VCaP (cell line): ENCODE results near the gene KIRREL2.
"Not testable (repeated sequence)": the region's sequence is repeated elsewhere in the genome, so short reads cannot be mapped to it uniquely, and the experiment has no call there.

Source experiments
- H3K27ac ChIP-seq: fragments of 450-650 bp; 2 replicates; pipeline ENCODE4 v1.5.1; 2017
- TF ChIP-seq, protein P1 (sequence below): fragments of 450-650 bp; conservative IDR thresholded peaks from 2 replicates; pipeline ENCODE4 v1.5.1; 2017; ENCODE audit warnings: mild to moderate bottlenecking, moderate library complexity

Gene KIRREL2

DNA sequence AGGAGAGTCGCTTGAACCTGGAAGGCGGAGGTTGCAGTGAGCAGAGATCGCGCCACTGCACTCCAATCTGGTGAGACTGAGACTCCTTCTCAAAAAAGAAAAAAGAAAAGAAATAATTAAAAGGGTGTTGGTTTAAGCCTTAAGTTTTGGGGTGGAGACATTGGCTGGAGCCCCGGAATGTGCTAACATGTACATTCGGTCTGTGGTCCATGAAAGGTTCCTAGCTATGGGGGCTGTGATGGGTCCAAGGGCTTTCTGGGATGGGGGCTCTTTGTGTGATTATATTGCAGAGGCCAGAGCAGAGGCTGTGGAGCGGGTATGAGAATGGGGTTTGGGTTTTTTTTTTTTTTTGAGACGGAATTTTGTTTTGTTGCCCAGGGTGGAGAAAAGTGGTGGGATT is 29.2 kb downstream of the KIRREL2 start:
- TF ChIP-seq, protein P1, sequence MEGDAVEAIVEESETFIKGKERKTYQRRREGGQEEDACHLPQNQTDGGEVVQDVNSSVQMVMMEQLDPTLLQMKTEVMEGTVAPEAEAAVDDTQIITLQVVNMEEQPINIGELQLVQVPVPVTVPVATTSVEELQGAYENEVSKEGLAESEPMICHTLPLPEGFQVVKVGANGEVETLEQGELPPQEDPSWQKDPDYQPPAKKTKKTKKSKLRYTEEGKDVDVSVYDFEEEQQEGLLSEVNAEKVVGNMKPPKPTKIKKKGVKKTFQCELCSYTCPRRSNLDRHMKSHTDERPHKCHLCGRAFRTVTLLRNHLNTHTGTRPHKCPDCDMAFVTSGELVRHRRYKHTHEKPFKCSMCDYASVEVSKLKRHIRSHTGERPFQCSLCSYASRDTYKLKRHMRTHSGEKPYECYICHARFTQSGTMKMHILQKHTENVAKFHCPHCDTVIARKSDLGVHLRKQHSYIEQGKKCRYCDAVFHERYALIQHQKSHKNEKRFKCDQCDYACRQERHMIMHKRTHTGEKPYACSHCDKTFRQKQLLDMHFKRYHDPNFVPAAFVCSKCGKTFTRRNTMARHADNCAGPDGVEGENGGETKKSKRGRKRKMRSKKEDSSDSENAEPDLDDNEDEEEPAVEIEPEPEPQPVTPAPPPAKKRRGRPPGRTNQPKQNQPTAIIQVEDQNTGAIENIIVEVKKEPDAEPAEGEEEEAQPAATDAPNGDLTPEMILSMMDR, result no peak
- H3K27ac ChIP-seq, result no peak overlapping the region

DNA sequence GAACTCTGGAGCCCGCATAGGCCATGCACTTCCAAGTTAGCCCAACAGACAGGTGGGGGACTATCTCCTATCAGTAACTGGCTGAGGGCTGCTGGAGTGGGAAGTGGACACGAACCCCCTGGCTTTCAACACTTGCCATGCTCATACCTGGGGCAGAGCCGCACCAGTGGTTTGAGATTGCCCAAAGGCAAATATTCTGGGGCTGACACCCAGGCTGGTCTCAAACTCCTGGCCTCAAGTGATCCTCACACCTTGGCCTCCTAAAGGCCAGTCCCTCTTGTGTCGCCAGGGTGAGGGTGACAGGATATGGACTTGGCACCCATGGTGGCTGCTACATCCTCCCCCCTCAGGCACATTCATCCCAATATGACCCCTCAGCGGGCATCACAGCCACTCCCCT is 30.5 kb downstream of the KIRREL2 start:
- TF ChIP-seq, protein P1, result no peak

DNA sequence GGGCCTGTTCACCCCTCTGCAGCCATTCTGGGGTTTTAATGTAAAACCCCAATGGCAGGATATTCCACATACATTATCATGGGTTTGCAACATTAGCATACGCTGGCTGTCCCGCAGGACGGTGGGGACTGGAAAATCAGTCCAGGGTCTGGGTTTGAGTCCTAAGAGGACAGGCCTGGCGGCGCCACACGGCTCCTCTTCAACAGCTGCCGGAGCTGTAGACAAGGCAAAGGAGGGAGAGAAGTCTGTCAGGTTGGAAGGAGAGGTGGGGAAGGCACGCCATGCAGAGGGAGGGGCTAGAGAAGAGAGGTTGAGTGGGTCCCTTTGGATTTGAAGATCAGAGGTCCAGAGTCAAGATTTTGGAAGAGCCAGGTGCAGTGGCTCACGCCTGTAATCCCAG is 31.7 kb downstream of the KIRREL2 start:
- H3K27ac ChIP-seq, result no peak overlapping the region
- TF ChIP-seq, protein P1, result no peak

More for the DNA sequence above, 30.5 kb downstream of the KIRREL2 start:
- no peak overlapping the region for H3K27ac ChIP-seq

DNA sequence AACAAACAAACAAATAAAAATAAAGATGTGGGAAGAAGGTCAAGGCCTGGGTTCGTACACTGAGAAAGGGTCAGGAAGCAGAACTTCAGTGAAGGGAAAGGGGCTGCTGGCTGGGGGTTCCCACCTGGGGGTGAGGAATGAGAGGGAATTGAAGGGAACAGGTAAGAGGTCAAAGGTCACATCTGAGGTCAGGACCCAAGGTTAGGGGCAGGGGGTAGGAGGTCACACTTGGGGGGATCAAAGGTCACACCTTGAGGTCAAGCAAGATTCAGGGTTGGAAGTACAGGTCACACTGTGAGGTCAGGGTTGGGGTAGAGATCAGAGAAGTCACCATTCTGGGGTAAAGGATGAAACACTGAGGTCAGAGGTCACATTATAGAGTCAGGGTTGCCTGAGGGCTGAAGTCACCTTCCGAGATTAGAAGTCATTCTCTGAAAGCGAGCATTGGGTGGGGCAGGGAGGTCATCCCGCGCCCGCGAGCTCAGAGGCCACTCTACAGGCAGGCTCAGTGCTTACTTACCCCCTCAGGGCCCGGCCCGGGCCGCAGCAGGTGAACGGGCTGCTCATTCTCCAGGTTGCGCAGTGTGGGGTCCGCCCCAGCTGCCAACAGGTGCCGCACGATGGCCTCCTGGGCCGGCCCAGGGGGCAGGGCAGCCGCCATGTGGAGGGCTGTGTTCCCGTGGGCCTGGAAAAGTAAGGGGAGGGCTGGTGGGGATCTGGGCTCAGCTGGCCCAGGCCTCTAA is 32.8 kb downstream of the KIRREL2 start:
- H3K27ac ChIP-seq, result no peak overlapping the region
- TF ChIP-seq, protein P1, result no peak

DNA sequence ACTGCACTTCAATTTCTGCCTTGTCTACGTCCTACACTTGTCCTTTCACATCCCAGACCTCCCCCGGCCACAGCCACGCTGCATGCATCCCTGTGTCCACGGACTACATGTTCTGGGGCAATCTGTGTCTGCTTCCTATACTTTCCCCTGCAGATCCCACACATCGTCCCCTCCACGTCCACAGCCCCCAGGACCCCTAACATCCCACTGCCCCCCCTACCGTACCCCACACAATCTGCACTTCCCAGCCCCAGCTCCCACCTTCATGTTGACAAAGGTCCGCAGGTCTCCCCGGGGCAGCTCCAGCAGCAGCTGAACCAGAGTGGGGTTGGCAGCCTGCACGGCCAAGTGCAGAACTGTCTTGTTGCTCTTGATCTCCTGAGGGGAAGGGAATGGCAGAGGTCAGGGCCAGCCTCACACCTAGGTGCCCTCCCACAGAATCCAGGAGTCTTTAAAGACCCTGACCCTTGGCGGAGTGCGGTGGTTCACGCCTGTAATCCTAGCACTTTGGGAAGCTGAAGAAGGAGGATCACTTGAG is 33.5 kb downstream of the KIRREL2 start:
- TF ChIP-seq, protein P1, result no peak
- no peak overlapping the region for H3K27ac ChIP-seq

DNA sequence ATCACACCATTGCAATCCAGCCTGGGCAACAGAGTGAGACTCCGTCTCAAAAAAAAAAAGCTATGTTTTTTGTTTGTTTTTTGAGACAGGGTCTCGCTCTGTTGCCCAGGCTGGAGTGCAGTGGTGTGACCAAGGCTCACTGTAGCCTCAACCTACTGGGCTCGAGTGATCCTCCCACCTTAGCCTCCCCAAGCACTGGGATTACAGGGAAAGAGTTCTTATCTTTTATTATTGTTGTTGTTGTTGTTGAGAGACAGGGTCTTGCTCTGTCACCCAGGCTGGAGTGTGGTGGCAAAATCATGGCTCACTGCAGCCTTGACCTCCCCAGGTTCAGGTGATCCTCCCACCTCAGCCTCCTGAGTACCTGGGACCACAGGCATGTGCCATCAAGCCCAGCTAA is 35.1 kb downstream of the KIRREL2 start:
- H3K27ac ChIP-seq, result not testable (repeated sequence)

DNA sequence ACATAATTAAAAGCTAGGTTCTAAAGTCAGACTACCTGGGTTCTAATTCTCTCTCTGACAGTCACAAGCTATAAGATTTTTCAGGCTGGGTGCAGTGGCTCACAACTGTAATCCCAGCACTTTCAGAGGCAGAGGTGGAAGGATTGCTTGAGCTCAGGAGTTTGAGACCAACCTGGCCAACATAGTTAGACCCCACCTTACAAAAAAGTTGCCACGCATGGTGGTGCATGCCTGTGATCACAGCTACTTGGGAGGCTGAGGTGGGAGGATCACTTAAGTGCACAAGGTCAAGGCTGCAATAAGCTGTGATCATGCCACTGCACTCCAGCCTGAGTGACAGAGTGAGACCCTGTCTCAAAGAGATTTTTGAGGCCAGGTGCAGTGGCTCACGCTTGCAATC is 37.6 kb downstream of the KIRREL2 start:
- no peak overlapping the region for H3K27ac ChIP-seq
- TF ChIP-seq, protein P1, result no peak
